Naive thymus-derived CD8-positive, alpha-beta T cell (primary cell): ENCODE data around the gene CCL4L2. TPM values are rescaled to one million over a fixed set of nuclear protein-coding genes. Genes with fewer than 3 reads are reported as not detected.
"Not testable (repeated sequence)": the region's sequence is repeated elsewhere in the genome, so short reads cannot be mapped to it uniquely, and the experiment has no call there.

Experiments used
- ATAC-seq, 2 donors: fragments of 150-1000 bp; cut with Tn5 transposase in 1 of 2; sonication (Bioruptor Pico), chemical (Tn5 transposase) in 1 of 2; 1 replicate in 1 of 2; 2 replicates in 1 of 2; pipeline ENCODE4 v1.10.0; 2021; ENCODE audit warnings: mild to moderate bottlenecking in 2 of 2, moderate library complexity in 2 of 2
- POLR2A ChIA-PET: fragments of 350-600 bp; sonication (Branson Sonifier 250); formaldehyde crosslinking; loops from one replicate; lab custom pipeline; 2021; ENCODE audit warnings: antibody characterized with exemption; lab: Charles Lee
- DNase-seq, 10 donors: peaks; one replicate each; pipeline versions ENCODE4 v3.0.0 to v3.0.0-alpha.2; 2020 to 2022
- H3K27ac Mint-ChIP-seq, 10 donors: one replicate each; pipeline ENCODE4 v1.8.0; 2020 to 2022; ENCODE audit warnings: mild to moderate bottlenecking in 10 of 10, mixed read lengths in 10 of 10, moderate library complexity in 4 of 10, inconsistent platforms in 1 of 10
- H3K27me3 Mint-ChIP-seq, 5 donors: one replicate each; pipeline ENCODE4 v1.8.0; 2021 to 2022; ENCODE audit warnings: mixed read lengths in 5 of 5
- H3K36me3 Mint-ChIP-seq, 3 donors: one replicate each; pipeline ENCODE4 v1.8.0; 2020 to 2022; ENCODE audit warnings: mixed read lengths in 3 of 3, mild to moderate bottlenecking in 2 of 3, inconsistent platforms in 1 of 3
- H3K4me1 Mint-ChIP-seq, 4 donors: one replicate each; pipeline ENCODE4 v1.8.0; 2021 to 2022; ENCODE audit warnings: mixed read lengths in 4 of 4
- H3K4me3 Mint-ChIP-seq, 10 donors: one replicate each; pipeline ENCODE4 v1.8.0; 2020 to 2022; ENCODE audit warnings: mild to moderate bottlenecking in 10 of 10, mixed read lengths in 10 of 10, moderate library complexity in 6 of 10, inconsistent platforms in 1 of 10
- H3K9me3 Mint-ChIP-seq, 9 donors: one replicate each; pipeline ENCODE4 v1.8.0; 2020 to 2022; ENCODE audit warnings: mixed read lengths in 9 of 9, mild to moderate bottlenecking in 3 of 9, inconsistent platforms in 1 of 9, moderate library complexity in 1 of 9
- polyA plus RNA-seq, 3 donors: library from polyadenylated mRNA; unstranded; fragments of 300-500 nt; fragmentation: Illumina TruSeq; gene quantifications; one replicate each; pipeline ENCODE4 v1.2.3, GENCODE V29; 2021
- total RNA-seq, 8 experiments: library from RNA in 2 of 8; stranded (reverse) in 2 of 8; gene quantifications; one replicate each; pipeline ENCODE4 v1.2.3 and lab custom pipeline; 2021 to 2026

CCL4L2 gene
- total RNA-seq: 1 to 10 TPM; 1.5 to 2.1 TPM
- polyA plus RNA-seq: 10 to 100 TPM in 1 of 3 donors, under 1 TPM in 1, not detected in 1; 0.59 to 58.5 TPM
- 0 to 1.3 (median 0) reads per million in 6 experiments for total RNA-seq (lab: John Stamatoyannopoulos, UW)

GRCh38 chr17:36210439-36211211, at the start of gene CCL4L2:
Gene CCL4L2, plus strand, starts transcription at chr17:36211063.
- H3K9me3 Mint-ChIP-seq, H3K36me3 Mint-ChIP-seq, POLR2A ChIA-PET: not testable (repeated sequence)
- peak in 1 of 10 donors; percentile 56 for DNase-seq
- Mint-ChIP-seq H3K4me1 (peaks cover 0 to 75% (median 6%) of the 10 kb centered on the region in 4 donors), H3K27me3 (peaks cover 14 to 33% (median 27%) of the 10 kb centered on the region in 5 donors), H3K27ac (peak within 1 kb of the TSS in 4 of 10 donors; percentile 47 to 94 (median 82)), H3K4me3 (peak within 1 kb of the TSS in 4 of 10 donors; percentile 1 to 89 (median 63))
- peak in 1 of 2 donors; percentile 70 for ATAC-seq

GRCh38 chr17:36168836-36169235, 42.0 kb upstream of the CCL4L2 start:
- H3K27me3 Mint-ChIP-seq, H3K4me1 Mint-ChIP-seq, H3K36me3 Mint-ChIP-seq, H3K9me3 Mint-ChIP-seq, H3K27ac Mint-ChIP-seq, ATAC-seq, DNase-seq, H3K4me3 Mint-ChIP-seq, POLR2A ChIA-PET: not testable (repeated sequence)

- POLR2A ChIA-PET, DNase-seq, H3K36me3 Mint-ChIP-seq, ATAC-seq, H3K4me1 Mint-ChIP-seq, H3K4me3 Mint-ChIP-seq, H3K9me3 Mint-ChIP-seq, H3K27ac Mint-ChIP-seq: not testable (repeated sequence)
- peaks cover 3 to 13% (median 5%) of the 10 kb centered on the region in 5 donors for H3K27me3 Mint-ChIP-seq
Measured at GRCh38 chr17:36176536-36176935, 34.3 kb upstream of the CCL4L2 start, which contains the start of gene TBC1D3B. Gene TBC1D3B, minus strand, starts transcription at chr17:36176636. Its CDS starts 1,586 bp downstream, at chr17:36175050.

- H3K36me3 Mint-ChIP-seq, H3K9me3 Mint-ChIP-seq, ATAC-seq, DNase-seq: not testable (repeated sequence)
- peaks cover 0 to 33% (median 4%) of the 10 kb centered on the region in 4 donors for H3K4me1 Mint-ChIP-seq
- H3K27me3 Mint-ChIP-seq: peaks cover 20 to 50% (median 33%) of the 10 kb centered on the region in 5 donors
- peak overlapping the region in 3 of 10 donors; percentile 12 to 82 (median 76) for H3K4me3 Mint-ChIP-seq
- POLR2A ChIA-PET: interaction anchor here (2.5 kb wide), 1 partner anchor 14 kb away, joined by 6 read pairs; no protein-coding TSS in a partner anchor
- peak overlapping the region in 2 of 10 donors; percentile 49 to 90 for H3K27ac Mint-ChIP-seq
Measured at GRCh38 chr17:36181446-36182175, 29.3 kb upstream of the CCL4L2 start.

- DNase-seq (no peak), ATAC-seq (no peak)
- H3K4me3 Mint-ChIP-seq: peak overlapping the region in 5 of 10 donors; percentile 12 to 82 (median 52)
- peaks cover 0 to 2% (median 0%) of the 10 kb centered on the region in 9 donors for H3K9me3 Mint-ChIP-seq
- no peaks in the 10 kb centered on the region for H3K36me3 Mint-ChIP-seq
- peaks cover 0 to 41% (median 6%) of the 10 kb centered on the region in 4 donors for H3K4me1 Mint-ChIP-seq
- POLR2A ChIA-PET: interaction anchor here (1.4 to 2.5 kb wide), 2 partner anchors 10 to 13 kb away, joined by 6 to 11 read pairs; no protein-coding TSS in a partner anchor
- H3K27me3 Mint-ChIP-seq: peaks cover 24 to 57% (median 35%) of the 10 kb centered on the region in 5 donors
- peak overlapping the region in 3 of 10 donors; percentile 49 to 90 (median 58) for H3K27ac Mint-ChIP-seq
Measured at GRCh38 chr17:36182176-36183000, 28.5 kb upstream of the CCL4L2 start.

GRCh38 chr17:36183001-36183971, 27.6 kb upstream of the CCL4L2 start:
- POLR2A ChIA-PET: interaction anchor here (1.4 to 2.5 kb wide), 2 partner anchors 9 to 12 kb away, joined by 6 to 11 read pairs; no protein-coding TSS in a partner anchor
- ATAC-seq (peak in 1 of 2 donors; percentile 33), DNase-seq (peak in 1 of 10 donors; percentile 37)
- Mint-ChIP-seq H3K4me1 (peaks cover 0 to 50% (median 8%) of the 10 kb centered on the region in 4 donors), H3K9me3 (peaks cover 0 to 2% (median 0%) of the 10 kb centered on the region in 9 donors), H3K36me3 (no peaks in the 10 kb centered on the region), H3K4me3 (peak overlapping the region in 5 of 10 donors; percentile 13 to 89 (median 70)), H3K27ac (peak overlapping the region in 3 of 10 donors; percentile 36 to 91 (median 69)), H3K27me3 (peaks cover 30 to 65% (median 44%) of the 10 kb centered on the region in 5 donors)

- H3K9me3 Mint-ChIP-seq: peaks cover 0 to 2% (median 0%) of the 10 kb centered on the region in 9 donors
- ATAC-seq (no peak), DNase-seq (no peak)
- peaks cover 30 to 65% (median 48%) of the 10 kb centered on the region in 5 donors for H3K27me3 Mint-ChIP-seq
- peak overlapping the region in 4 of 10 donors; percentile 14 to 91 (median 52) for H3K27ac Mint-ChIP-seq
- H3K4me1 Mint-ChIP-seq: peaks cover 2 to 59% (median 15%) of the 10 kb centered on the region in 4 donors
- POLR2A ChIA-PET: interaction anchor here (2.5 kb wide), 1 partner anchor 11 kb away, joined by 6 read pairs; no protein-coding TSS in a partner anchor
- peak overlapping the region in 6 of 10 donors; percentile 0 to 89 (median 48) for H3K4me3 Mint-ChIP-seq
- H3K36me3 Mint-ChIP-seq: no peaks in the 10 kb centered on the region
Measured at GRCh38 chr17:36184023-36184765, 26.7 kb upstream of the CCL4L2 start.

- H3K4me1 Mint-ChIP-seq: peaks cover 2 to 65% (median 17%) of the 10 kb centered on the region in 4 donors
- H3K36me3 Mint-ChIP-seq: no peaks in the 10 kb centered on the region
- H3K4me3 Mint-ChIP-seq: peak overlapping the region in 3 of 10 donors; percentile 70 to 89 (median 83)
- peaks cover 27 to 60% (median 48%) of the 10 kb centered on the region in 5 donors for H3K27me3 Mint-ChIP-seq
- H3K27ac Mint-ChIP-seq: peak overlapping the region in 3 of 10 donors; percentile 10 to 91 (median 69)
- DNase-seq (no peak), ATAC-seq (no peak)
- peaks cover 0 to 2% (median 0%) of the 10 kb centered on the region in 9 donors for H3K9me3 Mint-ChIP-seq
- POLR2A ChIA-PET: no interaction called here
Measured at GRCh38 chr17:36185416-36185815, 25.4 kb upstream of the CCL4L2 start.

GRCh38 chr17:36186810-36187763, 23.8 kb upstream of the CCL4L2 start:
- Mint-ChIP-seq H3K27ac (peak overlapping the region in 3 of 10 donors; percentile 69 to 91 (median 75)), H3K27me3 (peaks cover 24 to 50% (median 38%) of the 10 kb centered on the region in 5 donors), H3K4me1 (peaks cover 2 to 76% (median 21%) of the 10 kb centered on the region in 4 donors), H3K4me3 (peak overlapping the region in 3 of 10 donors; percentile 8 to 89 (median 10))
- H3K36me3 Mint-ChIP-seq, POLR2A ChIA-PET, H3K9me3 Mint-ChIP-seq, ATAC-seq, DNase-seq: not testable (repeated sequence)
